Measurements from ENCODE around the gene TRDN. TPM values are rescaled to one million over a fixed set of nuclear protein-coding genes. Genes with fewer than 3 reads are reported as not detected.

Gene TRDN
- total and polyA plus RNA-seq, 7 donors, result under 0.01 to 1.2 TPM; not detected in 5

- no peaks in the 10 kb centered on the region for H3K27me3 ChIP-seq
- WGBS, 2 donors, result 38 to 65% methylated on average over 3 of the region's 3 CpGs
- TF ChIP-seq CTCF (IDR thresholded peaks at IDR 0.05) (no peak), POLR2AphosphoS5 (IDR thresholded peaks at IDR 0.05) (no peak), POLR2A (IDR thresholded peaks at IDR 0.05) (no peak), EP300 (IDR thresholded peaks at IDR 0.05) (no peak)
- DNase-seq, result no peak
- no peaks in the 10 kb centered on the region for H3K36me3 ChIP-seq
- H3K27ac ChIP-seq, result no peak overlapping the region
- H3K4me3 ChIP-seq, result no peak overlapping the region
- no peaks in the 10 kb centered on the region for H3K9me3 ChIP-seq
- no peaks in the 10 kb centered on the region for H3K4me1 ChIP-seq
- intact Hi-C loops (cut with DNase I), result no loop called here
These were observed 32.3 kb upstream of the TRDN start for GRCh38 chr6:123668965-123669591.

- WGBS, 2 donors, result 84 to 91% methylated on average over 6 of the region's 6 CpGs
These were observed 31.3 kb upstream of the TRDN start for GRCh38 chr6:123668063-123668462.

GRCh38 chr6:123663436-123663835 is 26.7 kb upstream of the TRDN start:
- Histone ChIP-seq H3K9me3 (no peaks in the 10 kb centered on the region), H3K4me3 (no peak overlapping the region), H3K4me1 (no peaks in the 10 kb centered on the region), H3K27ac (no peak overlapping the region), H3K36me3 (no peaks in the 10 kb centered on the region), H3K27me3 (no peaks in the 10 kb centered on the region)
- intact Hi-C loops (cut with DNase I), result no loop called here
- no peak for DNase-seq
- TF ChIP-seq POLR2AphosphoS5 (IDR thresholded peaks at IDR 0.05), result no peak
- TF ChIP-seq POLR2A (IDR thresholded peaks at IDR 0.05), result no peak
- TF ChIP-seq CTCF (IDR thresholded peaks at IDR 0.05), result no peak
- TF ChIP-seq EP300 (IDR thresholded peaks at IDR 0.05), result no peak

More at GRCh38 chr6:123668063-123668462, 31.3 kb upstream of the TRDN start:
- intact Hi-C loops (cut with DNase I), result no loop called here
- Histone ChIP-seq H3K4me3 (no peak overlapping the region), H3K4me1 (no peaks in the 10 kb centered on the region), H3K27ac (no peak overlapping the region), H3K9me3 (no peaks in the 10 kb centered on the region), H3K36me3 (no peaks in the 10 kb centered on the region), H3K27me3 (no peaks in the 10 kb centered on the region)
- DNase-seq, result no peak
- TF ChIP-seq POLR2AphosphoS5 (IDR thresholded peaks at IDR 0.05), result no peak
- TF ChIP-seq POLR2A (IDR thresholded peaks at IDR 0.05), result no peak
- TF ChIP-seq EP300 (IDR thresholded peaks at IDR 0.05), result no peak
- no peak for TF ChIP-seq CTCF (IDR thresholded peaks at IDR 0.05)

- Histone ChIP-seq H3K4me1 (no peaks in the 10 kb centered on the region), H3K36me3 (no peaks in the 10 kb centered on the region), H3K27ac (no peak overlapping the region), H3K27me3 (no peaks in the 10 kb centered on the region), H3K9me3 (no peaks in the 10 kb centered on the region), H3K4me3 (no peak overlapping the region)
- WGBS, 2 donors, result 87 to 89% methylated on average over 3 of the region's 3 CpGs
- intact Hi-C loops (cut with DNase I), result no loop called here
- TF ChIP-seq POLR2AphosphoS5 (IDR thresholded peaks at IDR 0.05), result no peak
- TF ChIP-seq POLR2A (IDR thresholded peaks at IDR 0.05), result no peak
- TF ChIP-seq EP300 (IDR thresholded peaks at IDR 0.05), result no peak
- TF ChIP-seq CTCF (IDR thresholded peaks at IDR 0.05), result no peak
- no peak for DNase-seq
These were observed 26.0 kb upstream of the TRDN start for GRCh38 chr6:123662757-123663156.

All from sigmoid colon (tissue), 7 donors.